ENCODE data around the gene GLUL.

The GLUL gene

DNA sequence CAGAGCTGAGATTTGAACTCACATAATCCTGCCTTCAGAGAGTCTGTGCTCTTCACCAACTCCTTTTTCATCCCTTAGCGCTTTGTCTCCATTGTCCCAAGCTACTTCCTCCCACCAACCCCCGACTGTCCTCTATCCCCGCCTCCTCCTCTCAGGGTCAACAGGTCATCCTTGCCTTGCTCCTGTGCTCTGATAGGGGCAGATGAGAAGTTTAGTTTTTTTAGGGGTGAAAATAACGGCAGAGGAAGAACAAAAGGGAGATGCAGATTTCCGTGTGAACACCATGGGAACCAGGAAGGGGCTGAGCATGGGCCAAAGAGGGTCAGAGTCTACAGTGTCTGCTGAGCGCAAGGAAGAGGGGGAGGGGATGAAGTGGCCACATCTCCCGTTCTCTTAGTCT, 31.9 kb downstream of the GLUL start:
- no peak for DNase-seq

DNA sequence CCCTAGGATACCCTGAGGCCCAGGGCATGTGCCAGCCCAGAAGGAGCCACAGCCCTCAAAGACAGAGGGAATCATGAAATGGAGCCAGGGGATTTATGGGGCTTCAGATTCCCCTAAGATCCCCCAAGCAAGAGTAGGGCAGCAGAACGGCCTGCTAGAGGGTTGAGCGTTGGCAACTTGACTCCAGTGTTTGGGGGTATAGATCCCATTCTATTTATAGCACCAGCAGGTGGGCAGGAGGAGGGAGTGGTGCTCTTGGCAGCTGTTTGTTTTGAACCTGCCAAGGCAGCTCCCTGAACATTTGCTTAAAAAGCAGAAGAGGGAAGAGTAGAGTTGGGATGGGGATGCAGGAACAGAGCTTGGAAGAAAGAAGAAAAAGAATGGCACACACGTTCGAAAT, 33.7 kb downstream of the GLUL start:
- peak; percentile 88 to 96 for DNase-seq

GRCh38 chr1:182357171-182357570, 34.4 kb downstream of the GLUL start:
- DNase-seq = peak; percentile 49 to 81

GRCh38 chr1:182355723-182356098, 35.9 kb downstream of the GLUL start:
- DNase-seq = no peak

DNA sequence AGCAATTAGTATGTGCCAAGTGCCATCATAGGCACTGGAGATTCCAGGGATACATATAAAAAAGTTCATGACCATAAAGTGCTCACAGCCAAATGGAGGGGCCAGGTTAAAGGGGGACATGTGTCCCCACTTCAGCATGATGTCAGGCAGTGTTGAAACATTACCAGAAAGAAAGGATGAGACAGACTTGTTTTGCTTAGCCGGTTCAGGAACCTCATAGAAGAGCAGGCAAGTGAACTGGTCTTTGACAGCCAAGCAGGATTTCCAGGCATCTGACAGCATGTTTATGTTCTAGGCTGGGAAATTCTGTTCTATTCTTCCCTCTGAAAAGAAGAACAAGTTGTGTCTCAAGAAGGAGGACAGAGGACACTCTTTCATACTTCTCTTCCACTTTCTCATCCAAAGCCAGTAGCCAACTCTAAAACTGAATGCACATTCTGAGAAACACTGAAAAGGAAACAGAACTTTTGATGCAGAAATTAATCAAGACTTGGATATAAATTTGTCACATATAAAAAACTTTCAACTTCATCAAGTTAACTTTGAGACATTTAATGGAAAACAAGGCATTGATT, 39.7 kb downstream of the GLUL start:
- DNase-seq = no peak

DNA sequence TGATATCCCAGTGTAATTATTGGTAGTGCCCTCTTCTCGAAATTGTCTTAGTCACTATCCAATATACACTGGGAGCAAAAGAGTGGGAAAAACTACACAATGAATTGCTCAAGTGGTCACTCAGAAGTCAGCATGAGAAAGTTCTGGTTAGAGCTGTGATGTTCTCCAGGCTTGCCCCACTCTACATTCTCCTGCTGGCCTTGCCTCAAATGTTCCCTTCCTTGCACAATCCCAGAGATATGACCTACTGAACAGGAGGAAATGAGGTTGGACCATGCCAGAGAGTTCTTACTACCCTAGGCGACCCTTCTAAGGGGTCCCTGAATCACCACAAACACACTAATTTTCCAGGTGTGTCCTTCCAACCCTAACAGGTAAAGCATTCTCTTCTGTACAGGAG, 40.8 kb downstream of the GLUL start:
- DNase-seq = no peak

- peak; percentile 99 for DNase-seq
Observed at GRCh38 chr1:182348961-182349747, 42.4 kb downstream of the GLUL start.

DNA sequence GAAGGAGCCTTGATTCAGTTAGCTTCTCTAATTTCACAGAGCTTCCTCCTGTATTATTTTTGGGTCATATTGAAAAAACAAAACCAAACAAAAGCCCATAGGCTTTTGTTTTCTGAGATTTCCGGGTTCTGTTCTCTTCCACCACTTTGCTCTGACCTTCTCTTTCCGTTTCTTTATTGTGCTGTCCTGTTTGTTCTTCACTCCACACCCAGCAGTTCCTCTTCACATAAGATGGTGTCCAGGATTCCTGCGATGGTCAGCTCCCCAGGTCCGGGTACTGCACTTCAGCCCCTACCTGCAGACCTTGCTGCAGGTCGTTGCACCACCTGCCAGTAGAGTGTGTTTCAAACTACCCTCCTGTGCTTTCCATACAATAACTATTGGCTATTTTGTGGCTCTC, 44.6 kb downstream of the GLUL start:
- DNase-seq = no peak

GRCh38 chr1:182340233-182341058, 51.1 kb downstream of the GLUL start:
- no peak for DNase-seq

- no peak for DNase-seq
Observed at GRCh38 chr1:182339684-182340083, 51.9 kb downstream of the GLUL start.

GRCh38 chr1:182338806-182339370, 52.7 kb downstream of the GLUL start:
- DNase-seq = no peak

- DNase-seq = peak in 1 of 2 experiments; percentile 38
Observed at GRCh38 chr1:182337736-182338571, 53.6 kb downstream of the GLUL start.

- no peak for DNase-seq
Observed at GRCh38 chr1:182335771-182336566, 55.6 kb downstream of the GLUL start.

DNA sequence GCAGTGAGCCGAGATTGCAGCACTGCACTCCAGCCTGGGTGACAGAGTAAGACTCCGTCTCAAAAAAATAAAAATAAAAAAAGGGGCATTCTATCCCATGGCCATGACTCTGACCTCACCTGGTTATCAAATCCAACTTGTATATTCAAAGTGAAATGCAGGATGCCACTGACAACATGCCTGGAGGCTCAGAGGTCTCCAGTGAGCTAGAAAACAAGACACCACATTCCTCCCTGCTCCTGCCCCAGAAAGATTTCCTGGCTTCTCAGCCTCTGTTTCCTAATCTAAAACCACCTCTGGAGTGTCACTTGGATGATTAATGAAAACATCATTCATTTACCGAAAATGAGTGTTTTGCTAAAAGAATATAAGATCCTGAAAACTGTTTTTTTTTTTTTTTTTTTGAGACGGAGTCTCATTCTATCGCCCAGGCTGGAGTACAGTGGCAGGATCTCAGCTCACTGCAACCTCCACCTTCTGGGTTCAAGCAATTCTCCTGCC, 58.5 kb downstream of the GLUL start:
- peak in 1 of 2 experiments; percentile 26 for DNase-seq

DNA sequence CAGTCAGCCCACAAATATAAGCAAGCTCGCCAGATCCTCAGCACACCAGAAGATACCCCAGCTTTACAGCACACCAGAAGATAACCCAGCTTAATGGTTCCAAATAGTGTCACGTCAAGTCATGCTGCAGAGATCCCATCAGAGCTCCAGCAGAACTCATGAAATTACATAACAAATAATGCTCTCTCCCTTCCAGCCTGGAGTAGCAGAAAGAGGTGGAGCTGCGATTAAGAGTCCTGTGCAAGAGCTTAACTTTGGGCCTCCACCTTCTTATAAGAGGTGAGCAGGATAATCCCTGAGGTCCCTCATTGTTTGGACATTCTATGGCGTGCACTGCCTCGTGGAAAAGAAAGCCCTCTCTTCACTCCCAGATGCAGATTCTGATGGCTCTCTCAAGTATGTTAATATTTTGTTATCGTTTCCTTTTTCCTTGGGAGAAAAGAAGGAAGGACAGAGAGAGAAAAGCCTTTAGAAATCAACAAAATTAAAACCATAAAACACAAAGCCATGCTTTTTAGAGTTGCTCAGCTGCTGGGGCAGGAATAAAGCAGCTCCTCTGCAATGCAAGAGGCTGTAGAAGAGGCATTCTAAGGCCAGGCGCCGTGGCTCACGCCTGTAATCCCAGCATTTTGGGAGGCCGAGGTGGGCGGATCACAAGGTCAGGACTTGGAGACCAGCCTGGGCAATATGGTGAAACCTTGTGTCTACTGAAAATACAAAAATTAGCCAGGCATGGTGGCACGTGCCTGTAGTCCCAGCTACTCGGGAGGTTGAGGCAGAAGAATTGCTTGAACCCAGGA, 59.1 kb downstream of the GLUL start:
- DNase-seq = no peak

All from NCI-H526 (cell line).